HG03064 (cell line): Measurements from ENCODE around the gene PSEN2.

Experiments
- ATAC-seq: cut with Tn5 transposase; IDR thresholded peaks from one replicate; pipeline ENCODE4 v1.9.1; 2021; ENCODE audit warnings: low read depth; ENCODE audit not compliant: unreplicated experiment

PSEN2 gene

GRCh38 chr1:226863446-226863845 lies 7.0 kb upstream of the PSEN2 start:
- no peak for ATAC-seq

- ATAC-seq, result no peak
These were observed 6.1 kb upstream of the PSEN2 start for GRCh38 chr1:226864311-226864710.

- no peak for ATAC-seq
These were observed 4.8 kb upstream of the PSEN2 start for GRCh38 chr1:226865590-226865989.

GRCh38 chr1:226867461-226868054 lies 2.9 kb upstream of the PSEN2 start:
- no peak for ATAC-seq

DNA sequence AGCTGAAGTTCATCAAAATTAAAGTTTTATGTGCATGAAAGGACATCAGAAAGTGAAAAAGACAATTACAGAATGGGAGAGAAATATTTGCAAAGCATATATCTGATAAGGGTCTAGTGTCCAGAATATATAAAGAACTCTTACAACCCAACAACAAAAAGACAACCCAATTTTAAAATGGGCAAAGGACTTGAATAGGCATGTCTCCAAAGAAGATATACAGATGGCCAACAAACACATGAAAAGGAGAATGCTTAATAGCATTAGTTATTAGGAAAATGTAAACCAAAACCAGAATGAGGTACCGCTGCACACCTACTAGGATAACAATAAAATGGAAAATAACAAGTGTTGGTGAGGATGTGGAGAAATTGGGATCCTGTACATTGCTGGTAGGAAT lies 1.7 kb upstream of the PSEN2 start:
- no peak for ATAC-seq

DNA sequence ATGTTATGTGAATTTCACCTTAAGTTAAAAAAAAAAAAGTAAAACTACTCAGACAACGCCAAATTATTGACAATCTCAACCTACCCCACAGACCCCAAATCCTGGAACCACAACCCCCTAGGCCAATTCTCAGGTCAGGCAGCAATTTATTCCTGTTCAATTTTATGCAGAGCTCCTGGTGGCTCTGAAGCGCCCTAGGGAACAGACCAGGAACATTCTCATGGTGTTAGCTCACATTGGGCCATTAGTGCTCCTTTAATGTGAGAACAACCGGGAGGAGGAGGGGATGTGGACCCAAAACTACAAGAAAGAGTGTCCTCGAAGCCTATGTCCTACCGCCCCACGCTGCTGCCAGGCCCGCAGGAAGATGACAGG lies 403 bp upstream of the PSEN2 start:
- ATAC-seq, result no peak

GRCh38 chr1:226871636-226872327 lies 1.4 kb downstream of the PSEN2 start:
- ATAC-seq, result no peak

GRCh38 chr1:226872437-226872836 lies 2.0 kb downstream of the PSEN2 start:
- ATAC-seq, result no peak

DNA sequence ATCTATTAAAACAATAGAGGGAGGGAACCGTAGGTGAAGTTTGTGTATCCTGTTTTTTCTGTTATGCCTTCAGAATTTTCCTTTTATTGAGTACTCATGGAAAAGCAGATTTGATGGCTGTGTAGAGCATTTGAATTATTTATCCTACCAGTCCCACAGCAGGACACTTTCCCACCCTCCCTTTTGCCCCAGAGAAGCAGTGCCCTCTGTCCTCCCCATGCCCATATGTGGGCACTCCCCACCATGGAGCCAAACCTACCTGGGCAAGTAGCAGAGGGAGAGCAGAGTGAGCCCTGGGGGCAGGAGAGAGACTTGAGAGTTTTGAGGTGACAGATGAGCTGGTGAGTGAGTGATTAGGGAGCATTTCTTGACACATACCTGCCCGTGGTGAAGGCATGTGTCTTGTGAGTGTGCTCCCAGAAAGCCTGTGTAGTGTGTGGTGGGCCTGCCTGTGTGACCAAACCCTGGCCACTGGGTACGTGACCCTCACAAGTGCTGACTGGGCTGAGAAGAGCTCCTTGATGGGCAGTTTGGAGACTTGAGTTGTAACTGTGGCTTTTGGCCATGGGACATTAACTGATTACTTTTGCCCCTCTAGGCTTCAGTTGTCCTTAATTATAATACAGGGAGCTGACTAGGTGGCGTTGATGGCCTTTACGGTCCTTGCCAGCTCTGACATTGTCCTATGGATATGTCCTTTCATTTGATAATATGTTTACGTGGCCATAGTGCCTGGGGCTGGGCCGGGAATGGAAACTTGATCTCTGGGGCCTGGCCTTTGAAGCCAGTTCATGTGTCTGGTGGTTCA lies 3.6 kb downstream of the PSEN2 start:
- ATAC-seq, result no peak

- ATAC-seq, result no peak
These were observed 4.4 kb downstream of the PSEN2 start for GRCh38 chr1:226874579-226875425.

- no peak for ATAC-seq
These were observed 5.4 kb downstream of the PSEN2 start for GRCh38 chr1:226875641-226876295.

DNA sequence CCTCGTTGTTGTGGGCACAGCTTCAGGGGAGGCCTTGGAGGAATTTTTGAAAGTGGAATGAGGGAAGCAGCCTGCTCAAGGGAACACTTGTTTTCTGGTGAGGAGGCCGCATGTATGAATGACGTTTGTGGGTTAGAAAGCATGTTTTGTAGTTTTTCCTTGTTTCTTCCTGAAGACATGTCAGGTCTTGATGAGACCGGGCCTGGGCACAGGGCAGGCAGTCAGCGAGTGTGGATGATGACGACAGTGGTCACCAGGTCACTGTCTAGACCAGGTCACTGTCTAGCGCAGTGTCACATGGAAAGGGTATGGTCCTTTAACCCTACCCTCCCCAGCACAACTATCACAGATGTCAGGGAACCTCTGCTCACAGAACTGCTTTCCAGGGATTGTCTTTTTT lies 7.3 kb downstream of the PSEN2 start:
- no peak for ATAC-seq

DNA sequence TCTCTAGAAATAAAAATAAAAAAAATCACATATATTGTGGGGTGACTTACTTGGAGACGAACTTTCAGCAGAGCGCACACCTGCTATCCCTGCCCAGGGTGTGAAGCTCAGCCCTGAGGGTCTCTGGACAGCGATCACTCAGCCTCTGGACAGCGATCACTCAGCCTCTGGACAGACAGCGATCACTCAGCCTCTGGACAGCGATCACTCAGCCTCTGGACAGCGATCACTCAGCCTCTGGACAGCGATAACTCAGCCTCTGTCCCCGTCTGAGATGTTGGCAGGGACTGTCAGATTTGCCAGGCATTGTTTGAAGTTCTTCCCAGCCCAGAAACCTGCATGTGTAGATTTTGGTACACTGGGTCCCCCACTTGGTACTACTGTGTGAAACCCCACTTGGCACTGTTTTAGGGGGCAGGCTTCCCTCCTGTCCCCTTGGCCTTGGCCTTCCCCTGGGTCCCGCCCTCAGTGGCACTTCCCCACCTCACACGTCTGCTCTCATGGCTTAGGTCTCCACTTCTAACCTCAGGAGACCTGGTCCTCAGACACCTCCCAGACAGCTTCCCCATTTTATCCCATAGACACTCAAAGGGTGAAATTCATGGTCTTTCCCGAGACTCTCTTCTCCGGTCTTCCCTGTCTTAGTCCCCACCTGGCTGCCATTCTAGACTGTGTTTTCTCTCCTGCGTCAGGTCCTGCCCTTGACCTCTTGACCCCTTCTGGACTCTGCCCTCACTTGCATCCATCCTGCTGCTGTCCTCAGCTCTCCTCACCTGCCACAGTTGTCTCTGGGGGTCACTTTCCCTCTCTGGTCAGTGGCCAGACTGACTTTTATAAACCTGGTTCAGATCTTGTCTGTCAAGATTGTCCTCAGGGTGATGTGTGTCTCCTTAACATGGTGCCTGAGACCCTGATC lies 10.2 kb downstream of the PSEN2 start:
- ATAC-seq, result no peak

DNA sequence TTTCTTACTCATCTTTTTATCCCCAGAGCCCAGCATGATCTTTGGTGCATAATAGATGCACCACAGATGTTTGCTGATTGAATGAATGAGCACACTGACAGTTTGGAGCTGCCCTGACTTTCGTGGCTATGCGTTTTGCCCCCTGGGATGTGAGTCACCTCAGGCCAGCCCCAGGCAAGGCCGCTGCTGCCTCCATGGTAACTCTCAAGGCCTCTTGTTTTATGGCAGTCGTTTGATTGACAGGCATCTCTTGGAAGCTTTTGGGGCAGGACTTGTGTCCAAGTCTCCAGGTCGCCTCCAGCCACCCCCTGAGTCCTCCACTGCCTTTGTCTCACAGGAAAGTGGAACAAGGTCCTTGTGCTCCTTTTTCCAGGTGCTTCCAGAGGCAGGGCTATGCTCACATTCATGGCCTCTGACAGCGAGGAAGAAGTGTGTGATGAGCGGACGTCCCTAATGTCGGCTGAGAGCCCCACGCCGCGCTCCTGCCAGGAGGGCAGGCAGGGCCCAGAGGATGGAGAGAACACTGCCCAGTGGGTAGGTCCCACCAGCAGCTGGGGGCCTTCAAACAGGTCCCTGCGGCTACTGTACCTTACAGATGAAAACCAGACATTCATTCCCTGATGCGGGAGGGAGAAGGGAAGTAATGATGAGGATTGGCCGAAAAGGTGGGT lies 11.2 kb downstream of the PSEN2 start:
- no peak for ATAC-seq

- no peak for ATAC-seq
These were observed 11.8 kb downstream of the PSEN2 start for GRCh38 chr1:226882187-226882586.

- ATAC-seq, result peak; percentile 97
These were observed 12.4 kb downstream of the PSEN2 start for GRCh38 chr1:226882631-226883409.

GRCh38 chr1:226883630-226884029 lies 13.2 kb downstream of the PSEN2 start:
- no peak for ATAC-seq

DNA sequence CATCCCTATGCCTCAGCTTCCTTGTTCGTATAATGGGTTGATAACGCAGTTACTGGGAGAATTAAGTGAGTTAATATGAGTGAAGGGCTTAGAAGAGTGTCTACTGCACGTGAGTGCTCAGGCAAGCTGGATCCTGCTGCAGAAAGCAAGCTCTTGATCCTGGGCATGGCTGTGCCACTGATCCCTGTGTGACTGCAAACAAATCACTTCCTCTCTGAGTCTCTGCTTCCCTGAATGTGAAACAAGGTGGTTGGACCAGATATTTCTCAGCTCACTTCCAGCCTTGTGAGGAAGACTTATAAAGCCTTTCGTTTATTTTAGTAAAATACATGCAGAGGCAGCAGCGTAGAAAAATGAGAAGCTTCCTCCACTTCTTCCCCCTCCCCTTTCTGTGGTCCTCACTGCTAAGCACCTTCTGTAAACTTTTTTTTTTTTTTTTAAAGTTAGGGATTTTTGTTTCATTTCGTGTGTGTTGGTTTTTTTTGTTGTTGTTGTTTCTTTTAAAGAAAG lies 13.8 kb downstream of the PSEN2 start:
- ATAC-seq, result no peak
